Measurements from ENCODE around the gene DMD. TPM values are rescaled to one million over a fixed set of nuclear protein-coding genes. Genes with fewer than 3 reads are reported as not detected.

Gene DMD
- total and polyA plus RNA-seq, 9 donors, result 14.0 to 70.5 (median 37.6) TPM

- no peak overlapping the region for H3K4me3 ChIP-seq
- TF ChIP-seq POLR2A (IDR thresholded peaks at IDR 0.05) (no peak), EP300 (IDR thresholded peaks at IDR 0.05) (no peak), CTCF (IDR thresholded peaks at IDR 0.05) (no peak)
- DNase-seq, result no peak
- intact Hi-C loops (cut with DNase I), result no loop called here
- no peaks in the 10 kb centered on the region for H3K4me1 ChIP-seq (ENCODE audit: insufficient read depth)
- no peak overlapping the region for H3K27ac ChIP-seq
- no peaks in the 10 kb centered on the region for H3K36me3 ChIP-seq
- no peaks in the 10 kb centered on the region for H3K9me3 ChIP-seq
- WGBS, 3 donors, result 72 to 80% (median 77%) methylated on average over 4 of the region's 4 CpGs
- no peaks in the 10 kb centered on the region for H3K27me3 ChIP-seq
Observed at GRCh38 chrX:31258166-31258565, 1953.2 kb downstream of the DMD start.

GRCh38 chrX:31255310-31256033 lies 1955.9 kb downstream of the DMD start:
- 68 to 77% (median 77%) methylated on average over 9 of the region's 9 CpGs for WGBS, 3 donors
- H3K36me3 ChIP-seq, result no peaks in the 10 kb centered on the region

GRCh38 chrX:31252133-31252532 lies 1959.2 kb downstream of the DMD start:
- no peak overlapping the region for H3K27ac ChIP-seq
- H3K9me3 ChIP-seq, result no peaks in the 10 kb centered on the region
- H3K27me3 ChIP-seq, result no peaks in the 10 kb centered on the region
- WGBS, 3 donors, result 55 to 67% (median 58%) methylated on average over 3 of the region's 3 CpGs
- H3K4me1 ChIP-seq (ENCODE audit: insufficient read depth), result no peaks in the 10 kb centered on the region
- H3K36me3 ChIP-seq, result no peaks in the 10 kb centered on the region
- no peak for DNase-seq
- H3K4me3 ChIP-seq, result no peak overlapping the region
- TF ChIP-seq POLR2A (IDR thresholded peaks at IDR 0.05), result no peak
- TF ChIP-seq EP300 (IDR thresholded peaks at IDR 0.05), result no peak
- no peak for TF ChIP-seq CTCF (IDR thresholded peaks at IDR 0.05)
- intact Hi-C loops (cut with DNase I), result no loop called here

More at GRCh38 chrX:31255310-31256033, 1955.9 kb downstream of the DMD start:
- intact Hi-C loops (cut with DNase I), result no loop called here
- no peaks in the 10 kb centered on the region for H3K9me3 ChIP-seq
- H3K4me1 ChIP-seq (ENCODE audit: insufficient read depth), result no peaks in the 10 kb centered on the region
- no peak overlapping the region for H3K4me3 ChIP-seq
- H3K27ac ChIP-seq, result no peak overlapping the region
- no peak for DNase-seq
- TF ChIP-seq EP300 (IDR thresholded peaks at IDR 0.05), result no peak
- TF ChIP-seq CTCF (IDR thresholded peaks at IDR 0.05), result no peak
- no peak for TF ChIP-seq POLR2A (IDR thresholded peaks at IDR 0.05)
- H3K27me3 ChIP-seq, result no peaks in the 10 kb centered on the region

GRCh38 chrX:31251336-31251735 lies 1960.0 kb downstream of the DMD start:
- 59 to 82% (median 77%) methylated on average over 4 of the region's 4 CpGs for WGBS, 3 donors
- Histone ChIP-seq H3K27me3 (no peaks in the 10 kb centered on the region), H3K9me3 (no peaks in the 10 kb centered on the region), H3K4me1 (ENCODE audit: insufficient read depth) (no peaks in the 10 kb centered on the region), H3K4me3 (no peak overlapping the region), H3K27ac (no peak overlapping the region), H3K36me3 (no peaks in the 10 kb centered on the region)
- no peak for TF ChIP-seq CTCF (IDR thresholded peaks at IDR 0.05)
- no peak for TF ChIP-seq EP300 (IDR thresholded peaks at IDR 0.05)
- TF ChIP-seq POLR2A (IDR thresholded peaks at IDR 0.05), result no peak
- intact Hi-C loops (cut with DNase I), result no loop called here
- no peak for DNase-seq

All from ovary (tissue), 9 donors.